Stimulated activated CD4-positive, alpha-beta T cell treated with anti-CD3 and anti-CD28 coated beads, Interleukin-15, amount 100 ng/mL, for 48 hours (primary cell): ENCODE data around the gene TSC1.

Source experiments
- DNase-seq, 2 donors: peaks; one replicate each; pipeline ENCODE4 v3.0.0-alpha.2; 2020; ENCODE audit warnings: low read depth in 2 of 2

Gene TSC1

GRCh38 chr9:132863096-132863495 lies 81.3 kb downstream of the TSC1 start:
- DNase-seq, result no peak

- no peak for DNase-seq
These were observed 81.9 kb downstream of the TSC1 start for GRCh38 chr9:132862533-132862932.

- no peak for DNase-seq
These were observed 82.8 kb downstream of the TSC1 start for GRCh38 chr9:132861666-132862065.

GRCh38 chr9:132858751-132859150 lies 85.7 kb downstream of the TSC1 start:
- no peak for DNase-seq

DNA sequence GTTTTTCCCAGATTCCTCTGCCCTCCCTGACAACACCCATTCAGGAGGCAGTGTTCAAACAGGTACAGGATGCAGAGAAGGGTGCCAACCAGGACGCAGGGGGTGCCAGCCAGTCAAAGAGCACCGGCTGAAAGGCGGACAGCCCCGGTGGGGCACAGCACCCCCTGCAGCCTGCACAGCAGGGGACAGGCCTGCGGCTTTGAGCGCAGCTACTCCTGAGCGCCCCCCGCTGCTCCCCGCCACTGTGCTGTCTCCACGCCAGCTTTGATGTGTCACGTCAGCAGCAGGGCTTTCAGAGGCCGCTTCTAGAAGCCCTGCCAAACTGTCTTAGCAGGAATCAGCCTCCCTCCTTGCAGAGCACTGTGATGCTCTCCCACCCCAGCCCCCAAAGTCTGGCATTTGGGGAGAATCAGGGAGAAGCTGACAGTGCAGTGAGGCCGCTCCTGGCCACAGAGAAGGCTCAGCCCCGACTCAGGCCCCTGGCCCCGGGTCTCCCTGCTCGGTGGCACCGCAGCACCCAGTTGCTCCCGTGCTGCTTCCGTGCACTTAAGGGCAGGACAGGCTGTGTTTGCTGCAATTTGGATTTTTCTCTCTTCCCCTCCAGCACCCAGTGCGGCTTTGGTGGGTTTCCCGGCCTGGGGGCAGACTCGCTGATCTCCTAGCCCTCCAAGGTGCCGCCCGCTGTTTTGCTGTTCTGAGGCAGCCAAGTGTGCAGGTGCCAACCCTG lies 86.6 kb downstream of the TSC1 start:
- no peak for DNase-seq

DNA sequence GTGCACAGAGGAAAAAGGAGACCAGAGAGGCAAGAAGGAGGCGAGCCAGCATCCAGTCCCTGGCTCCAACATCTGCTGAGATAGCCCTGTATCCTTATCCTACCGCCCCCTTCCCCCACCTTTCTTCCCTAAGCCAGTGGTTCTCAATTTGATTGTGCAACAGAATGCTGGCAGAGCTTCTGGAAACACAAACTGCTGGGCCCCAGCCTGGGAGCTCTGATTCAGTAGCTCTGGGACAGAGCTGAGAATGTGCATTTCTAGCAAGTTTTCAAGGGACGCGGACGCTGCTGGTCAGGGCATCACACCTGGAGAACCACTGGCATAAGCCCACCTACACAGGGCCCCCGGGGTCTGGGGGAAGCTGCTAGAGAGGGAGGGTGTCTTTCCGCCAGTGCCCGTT lies 87.4 kb downstream of the TSC1 start:
- DNase-seq, result no peak

DNA sequence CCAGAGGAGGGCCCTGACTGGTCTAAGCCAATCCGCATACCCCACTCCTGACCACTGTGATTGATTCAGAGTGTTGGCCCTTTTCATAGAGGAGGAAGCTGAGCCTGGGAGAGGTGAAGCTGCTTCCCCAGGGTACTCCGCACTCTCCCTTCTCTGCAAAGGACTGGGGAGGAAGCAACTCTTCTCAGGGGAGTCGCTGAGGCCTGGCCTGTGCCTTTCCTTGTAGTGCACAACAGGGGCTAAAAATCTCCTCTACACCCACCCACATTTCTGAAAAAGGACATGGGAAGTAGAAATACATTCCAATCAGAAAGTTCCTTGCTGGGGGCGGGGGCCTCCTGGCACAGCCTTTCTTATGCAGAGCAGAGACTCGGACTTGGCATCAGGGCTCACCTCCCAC lies 88.5 kb downstream of the TSC1 start:
- DNase-seq, result no peak

GRCh38 chr9:132854832-132855231 lies 89.6 kb downstream of the TSC1 start:
- no peak for DNase-seq

DNA sequence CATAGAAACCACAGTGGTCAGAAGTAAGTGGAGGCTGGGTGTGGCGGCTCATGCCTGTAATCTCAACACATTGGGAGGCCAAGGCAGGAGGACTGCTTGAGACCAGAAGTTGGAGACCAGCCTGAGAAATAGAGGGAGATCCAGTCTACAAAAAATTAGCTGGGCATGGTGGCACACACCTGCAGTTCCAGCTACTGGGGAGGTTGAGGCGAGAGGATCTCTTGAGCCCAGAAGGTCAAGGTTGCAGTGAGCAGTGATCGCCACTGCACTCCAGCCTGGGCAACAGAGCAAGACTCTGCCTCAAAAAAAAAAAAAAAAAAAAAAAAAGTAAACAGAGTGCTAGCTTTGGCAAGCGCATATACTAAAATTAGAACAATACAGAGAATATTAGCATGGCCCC lies 90.9 kb downstream of the TSC1 start:
- no peak for DNase-seq

- DNase-seq, result no peak
These were observed 95.2 kb downstream of the TSC1 start for GRCh38 chr9:132849185-132849706.

- DNase-seq, result no peak
These were observed 97.4 kb downstream of the TSC1 start for GRCh38 chr9:132846918-132847515.

GRCh38 chr9:132846109-132846917 lies 98.1 kb downstream of the TSC1 start:
- no peak for DNase-seq

DNA sequence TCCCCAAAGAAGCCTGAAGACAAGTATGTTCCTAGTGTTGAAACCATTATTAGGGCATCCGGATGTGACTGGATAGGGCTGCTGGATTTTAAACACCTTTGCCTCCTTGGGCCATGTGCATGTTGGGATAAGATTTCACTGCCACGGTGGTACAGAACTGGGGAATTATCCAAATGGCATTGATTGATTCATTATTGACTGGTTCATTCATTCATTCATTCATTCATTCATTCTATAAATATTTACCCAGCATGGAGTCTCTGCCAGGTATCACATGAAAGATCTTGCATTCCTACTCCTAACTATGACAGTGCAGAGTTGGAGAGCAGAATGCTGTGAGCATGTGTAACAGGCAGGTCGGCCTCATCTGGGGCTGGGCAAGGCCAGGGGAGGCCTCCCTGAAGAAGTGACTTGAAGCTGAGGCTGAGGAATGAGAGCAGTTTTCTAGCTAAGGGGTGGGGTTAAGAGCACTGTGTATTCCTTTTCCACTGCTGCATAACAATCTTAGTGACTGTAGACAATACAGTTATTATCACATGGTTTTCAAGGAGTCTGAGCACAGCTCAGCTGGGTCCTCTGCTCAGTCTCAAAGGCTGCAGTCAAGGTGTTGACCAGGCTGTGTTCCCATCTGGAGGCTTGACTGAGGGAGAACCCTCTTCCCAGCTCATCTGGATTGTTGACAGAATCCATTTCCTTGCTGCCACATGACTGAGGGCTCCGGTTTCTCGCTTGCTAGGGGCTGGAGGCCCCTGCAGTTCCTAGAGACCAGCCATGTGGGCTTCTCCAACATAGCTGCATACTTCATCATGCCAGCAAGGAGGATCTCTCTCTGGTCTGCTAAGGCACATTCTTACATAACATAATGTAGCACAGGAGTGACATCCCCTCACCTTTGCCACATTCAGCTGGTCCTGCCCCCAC lies 102.0 kb downstream of the TSC1 start:
- DNase-seq, result no peak
